GM12878 (cell line): ENCODE measurements around the gene ARHGAP6. TPM values are rescaled to one million over a fixed set of nuclear protein-coding genes. Genes with fewer than 3 reads are reported as not detected.

Source experiments
- ATAC-seq: fragments of 200-7000 bp; cut with Tn5 transposase; 3 replicates; pipeline ENCODE4 v1.9.1; 2020; ENCODE audit warnings: mild to moderate bottlenecking, moderate library complexity
- BruUV-seq: library from RNA; stranded (reverse); fragments of 400-500 nt; replicated peaks from 2 replicates; lab custom pipeline; 2021; lab: Mats Ljungman, UMichigan
- CTCF ChIA-PET: fragments of 300-600 bp; sonication (Branson Sonifier 250); formaldehyde crosslinking; extraction: SDS; loops from one replicate; lab custom pipeline; 2021; ENCODE audit warnings: inconsistent platforms; lab: Yijun Ruan, JAX
- POLR2A ChIA-PET: fragments of 350-600 bp; formaldehyde crosslinking; extraction: SDS; loops from one replicate; lab custom pipeline; 2021; ENCODE audit warnings: inconsistent platforms; lab: Charles Lee
- RAD21 ChIA-PET: fragments of 300-600 bp; sonication (Branson Sonifier 250); formaldehyde crosslinking; loops from one replicate; lab custom pipeline; 2023; ENCODE audit warnings: antibody characterized with exemption; ENCODE audit not compliant: unreplicated experiment; lab: Charles Lee
- SMC1A ChIA-PET: fragments of 300-600 bp; sonication (Branson Sonifier 250); formaldehyde crosslinking; loops from one replicate; lab custom pipeline; 2023; ENCODE audit not compliant: unreplicated experiment, uncharacterized antibody; lab: Charles Lee
- DNase-seq: peaks from one replicate; pipeline ENCODE4 v3.0.0-alpha.2; 2011; ENCODE audit warnings: low read depth, low spot score
- FAIRE-seq: peaks from 3 replicates; lab custom pipeline; 2011; peaks lifted over from hg19 to GRCh38; lab: Jason Lieb, UNC
- H2AFZ ChIP-seq: 2 replicates; pipeline ENCODE4 v1.6.0; 2011; ENCODE audit warnings: low read depth, low read length, control low read depth; ENCODE audit not compliant: control insufficient read depth
- H3K27ac ChIP-seq: 2 replicates; pipeline ENCODE4 v1.5.1; 2011; ENCODE audit warnings: control low read depth; ENCODE audit not compliant: control insufficient read depth, insufficient read depth
- H3K27me3 ChIP-seq, 2 experiments: replicated peaks in 1 of 2; 2 replicates each; pipeline versions ENCODE4 v1.6.0 to v1.6.1; 2011; ENCODE audit warnings: low read length in 1 of 2; ENCODE audit not compliant: control insufficient read depth in 2 of 2, insufficient read depth in 2 of 2
- H3K36me3 ChIP-seq, 2 experiments: 2 replicates each; pipeline ENCODE4 v1.5.1; 2011; ENCODE audit warnings: low read length in 1 of 2; ENCODE audit not compliant: control insufficient read depth in 2 of 2, insufficient read depth in 2 of 2
- H3K4me1 ChIP-seq: 2 replicates; pipeline ENCODE4 v1.6.1; 2011; ENCODE audit warnings: mild to moderate bottlenecking, low read length, moderate library complexity, mixed read lengths; ENCODE audit not compliant: control insufficient read depth, insufficient read depth
- H3K4me2 ChIP-seq: 2 replicates; pipeline ENCODE4 v1.6.0; 2011; ENCODE audit warnings: control low read depth; ENCODE audit not compliant: control insufficient read depth, insufficient read depth
- H3K4me3 ChIP-seq: fragments of 200-600 bp; sonication (generic); 2 replicates; pipeline ENCODE4 v1.5.1; 2016
- H3K79me2 ChIP-seq: 2 replicates; pipeline ENCODE4 v1.6.0; 2011; ENCODE audit warnings: low read length; ENCODE audit not compliant: control insufficient read depth, insufficient read depth
- H3K9ac ChIP-seq: 2 replicates; pipeline ENCODE4 v1.8.0; 2011; ENCODE audit warnings: low read length, control low read depth, mixed read lengths; ENCODE audit not compliant: control insufficient read depth, insufficient read depth
- H3K9me3 ChIP-seq: replicated peaks from 3 replicates; pipeline ENCODE4 v1.5.1; 2011; ENCODE audit warnings: mild to moderate bottlenecking, low read length; ENCODE audit not compliant: control insufficient read depth, insufficient read depth
- H4K20me1 ChIP-seq: 2 replicates; pipeline ENCODE4 v1.6.0; 2011; ENCODE audit not compliant: control insufficient read depth, insufficient read depth
- BMI1 ChIP-seq: fragments of 450-650 bp; IDR thresholded peaks from 2 replicates; pipeline ENCODE4 v1.6.1; 2016; ENCODE audit warnings: mild to moderate bottlenecking, moderate library complexity, borderline replicate concordance
- KDM1A ChIP-seq: fragments of 200-600 bp; sonication (generic); IDR thresholded peaks from 2 replicates; pipeline ENCODE4 v1.6.1; 2016; ENCODE audit warnings: borderline replicate concordance
- LARP7 ChIP-seq: fragments of 450-650 bp; IDR thresholded peaks from 2 replicates; pipeline ENCODE4 v1.6.1; 2017; ENCODE audit warnings: mild to moderate bottlenecking
- PML ChIP-seq: IDR thresholded peaks from 2 replicates; pipeline ENCODE4 v1.6.1; 2012; ENCODE audit warnings: low read length, inconsistent platforms
- REST ChIP-seq: IDR thresholded peaks from 2 replicates; pipeline ENCODE4 v1.6.1; 2012; ENCODE audit warnings: mild to moderate bottlenecking, low read depth, low read length
- RFX5 ChIP-seq: IDR thresholded peaks from 2 replicates; pipeline ENCODE4 v1.6.1; 2011; ENCODE audit warnings: low read depth, low read length, improper control_type of control experiment
- TBL1XR1 ChIP-seq: IDR thresholded peaks from 2 replicates; pipeline ENCODE4 v1.6.1; 2012; ENCODE audit warnings: low read depth, low read length, improper control_type of control experiment
- WRNIP1 ChIP-seq: IDR thresholded peaks from 2 replicates; pipeline ENCODE4 v1.6.1; 2011; ENCODE audit warnings: low read depth, low read length, improper control_type of control experiment, borderline replicate concordance
- in situ Hi-C: fragments of 300-500 bp; cut with MboI; formaldehyde crosslinking; loops from 9 replicates; pipeline ENCODE4 v1.14.3; 2018; ENCODE audit warnings: mixed read lengths
- intact Hi-C: fragments of 100-400 bp; cut with micrococcal nuclease; formaldehyde crosslinking; loops from one replicate; pipeline ENCODE4 v1.14.2; 2022; ENCODE audit not compliant: unreplicated experiment
- polyA plus RNA-seq, 11 experiments: library from polyadenylated mRNA; depleted of rRNA in 4 of 11; unstranded in 6 of 11; stranded (reverse) in 5 of 11; fragments of >200 nt; fragmentation: Nextera tagmentation in 4 of 11; fragmentation: Illumina TruSeq in 1 of 11; extraction: Ambion mirVana in 4 of 11; extraction: Trizol in 1 of 11; gene quantifications; 1 replicate in 1 of 11; 2 replicates in 10 of 11; pipeline versions ENCODE4 v1.2.1 to v1.2.3, GENCODE V29; 2011 to 2016; ENCODE audit warnings: inconsistent platforms in 2 of 11, missing spikeins in 2 of 11, low read depth in 1 of 11
- total RNA-seq, 4 experiments: library from RNA; depleted of rRNA in 3 of 4; stranded (reverse); fragments of >200 nt in 3 of 4; fragmentation: Illumina TruSeq in 1 of 4; extraction: Trizol in 1 of 4; gene quantifications; 2 replicates each; pipeline versions ENCODE4 v1.2.1 to v1.2.3, GENCODE V29; 2013 to 2021
- TF ChIP-seq, protein P1 (sequence below): fragments of 450-650 bp; formaldehyde crosslinking; IDR thresholded peaks from 2 replicates; pipeline ENCODE4 v1.5.0; 2022; ENCODE audit warnings: mild to moderate bottlenecking, missing genetic modification characterization
- TF ChIP-seq, protein P2 (sequence below): IDR thresholded peaks from 2 replicates; pipeline ENCODE4 v1.6.1; 2012; ENCODE audit warnings: low read depth, low read length, improper control_type of control experiment

Gene ARHGAP6
- total and polyA plus RNA-seq, 10 of the 15 experiments (the other 5 are each of a cell fraction or from before 2014, with no cell fraction given), result 0.20 to 1.8 (median 0.76) TPM

DNA sequence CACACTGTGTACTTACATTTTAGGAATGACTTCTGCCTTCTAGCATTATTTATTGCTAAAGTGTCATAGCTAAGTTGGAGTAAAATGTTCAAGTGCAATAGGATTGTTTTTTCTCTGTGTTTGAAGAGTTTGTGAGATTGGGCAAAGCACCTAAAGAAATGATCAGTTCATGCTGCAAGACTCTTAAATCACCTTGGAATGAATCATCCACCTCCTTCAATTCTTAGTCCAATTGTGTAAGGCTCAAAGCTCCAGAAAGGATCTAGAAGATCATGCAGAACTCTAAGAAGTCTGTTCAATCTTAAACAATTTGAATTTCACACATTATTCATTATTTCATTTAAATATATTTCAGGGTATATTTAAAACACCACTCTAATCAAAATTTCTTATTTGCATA lies 235.4 kb downstream of the ARHGAP6 start:
- FAIRE-seq (no peak), ATAC-seq (no peak), DNase-seq (no peak)
- no peak overlapping the region for H3K4me3 ChIP-seq
- H3K4me1 ChIP-seq, result no peaks in the 10 kb centered on the region
- H3K79me2 ChIP-seq, result no peaks in the 10 kb centered on the region
- H4K20me1 ChIP-seq, result no peaks in the 10 kb centered on the region
- no TSS peak for BruUV-seq
- no peaks in the 10 kb centered on the region for H3K9me3 ChIP-seq
- H3K27ac ChIP-seq, result no peak overlapping the region
- no peak overlapping the region for H2AFZ ChIP-seq
- intact Hi-C loops (no loop called here), in situ Hi-C loops (no loop called here)
- SMC1A ChIA-PET, result interaction anchor here (1.0 kb wide), 1 partner anchor 52 kb away, joined by 4 read pairs; no protein-coding TSS in a partner anchor
- POLR2A ChIA-PET, result no interaction called here
- CTCF ChIA-PET, result interaction anchor here (0.6 kb wide), 1 partner anchor 1274 kb away, joined by 3 read pairs; no protein-coding TSS in a partner anchor
- H3K27me3 ChIP-seq, result no peaks in the 10 kb centered on the region; a peak in 1 of 4 replicates
- RAD21 ChIA-PET, result no interaction called here
- TF ChIP-seq TBL1XR1 (no peak), PML (no peak), BMI1 (no peak), RFX5 (no peak), KDM1A (no peak), REST (no peak), LARP7 (no peak), WRNIP1 (no peak)
- TF ChIP-seq, protein P1, sequence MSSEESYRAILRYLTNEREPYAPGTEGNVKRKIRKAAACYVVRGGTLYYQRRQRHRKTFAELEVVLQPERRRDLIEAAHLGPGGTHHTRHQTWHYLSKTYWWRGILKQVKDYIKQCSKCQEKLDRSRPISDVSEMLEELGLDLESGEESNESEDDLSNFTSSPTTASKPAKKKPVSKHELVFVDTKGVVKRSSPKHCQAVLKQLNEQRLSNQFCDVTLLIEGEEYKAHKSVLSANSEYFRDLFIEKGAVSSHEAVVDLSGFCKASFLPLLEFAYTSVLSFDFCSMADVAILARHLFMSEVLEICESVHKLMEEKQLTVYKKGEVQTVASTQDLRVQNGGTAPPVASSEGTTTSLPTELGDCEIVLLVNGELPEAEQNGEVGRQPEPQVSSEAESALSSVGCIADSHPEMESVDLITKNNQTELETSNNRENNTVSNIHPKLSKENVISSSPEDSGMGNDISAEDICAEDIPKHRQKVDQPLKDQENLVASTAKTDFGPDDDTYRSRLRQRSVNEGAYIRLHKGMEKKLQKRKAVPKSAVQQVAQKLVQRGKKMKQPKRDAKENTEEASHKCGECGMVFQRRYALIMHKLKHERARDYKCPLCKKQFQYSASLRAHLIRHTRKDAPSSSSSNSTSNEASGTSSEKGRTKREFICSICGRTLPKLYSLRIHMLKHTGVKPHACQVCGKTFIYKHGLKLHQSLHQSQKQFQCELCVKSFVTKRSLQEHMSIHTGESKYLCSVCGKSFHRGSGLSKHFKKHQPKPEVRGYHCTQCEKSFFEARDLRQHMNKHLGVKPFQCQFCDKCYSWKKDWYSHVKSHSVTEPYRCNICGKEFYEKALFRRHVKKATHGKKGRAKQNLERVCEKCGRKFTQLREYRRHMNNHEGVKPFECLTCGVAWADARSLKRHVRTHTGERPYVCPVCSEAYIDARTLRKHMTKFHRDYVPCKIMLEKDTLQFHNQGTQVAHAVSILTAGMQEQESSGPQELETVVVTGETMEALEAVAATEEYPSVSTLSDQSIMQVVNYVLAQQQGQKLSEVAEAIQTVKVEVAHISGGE, result no peak
- TF ChIP-seq, protein P2, sequence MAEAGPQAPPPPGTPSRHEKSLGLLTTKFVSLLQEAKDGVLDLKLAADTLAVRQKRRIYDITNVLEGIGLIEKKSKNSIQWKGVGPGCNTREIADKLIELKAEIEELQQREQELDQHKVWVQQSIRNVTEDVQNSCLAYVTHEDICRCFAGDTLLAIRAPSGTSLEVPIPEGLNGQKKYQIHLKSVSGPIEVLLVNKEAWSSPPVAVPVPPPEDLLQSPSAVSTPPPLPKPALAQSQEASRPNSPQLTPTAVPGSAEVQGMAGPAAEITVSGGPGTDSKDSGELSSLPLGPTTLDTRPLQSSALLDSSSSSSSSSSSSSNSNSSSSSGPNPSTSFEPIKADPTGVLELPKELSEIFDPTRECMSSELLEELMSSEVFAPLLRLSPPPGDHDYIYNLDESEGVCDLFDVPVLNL, result no peak
- H3K36me3 ChIP-seq, result no peaks in the 10 kb centered on the region
- H3K9ac ChIP-seq, result no peak overlapping the region
- H3K4me2 ChIP-seq, result no peak overlapping the region
